Measurements from ENCODE around the gene CABLES2.

DNA sequence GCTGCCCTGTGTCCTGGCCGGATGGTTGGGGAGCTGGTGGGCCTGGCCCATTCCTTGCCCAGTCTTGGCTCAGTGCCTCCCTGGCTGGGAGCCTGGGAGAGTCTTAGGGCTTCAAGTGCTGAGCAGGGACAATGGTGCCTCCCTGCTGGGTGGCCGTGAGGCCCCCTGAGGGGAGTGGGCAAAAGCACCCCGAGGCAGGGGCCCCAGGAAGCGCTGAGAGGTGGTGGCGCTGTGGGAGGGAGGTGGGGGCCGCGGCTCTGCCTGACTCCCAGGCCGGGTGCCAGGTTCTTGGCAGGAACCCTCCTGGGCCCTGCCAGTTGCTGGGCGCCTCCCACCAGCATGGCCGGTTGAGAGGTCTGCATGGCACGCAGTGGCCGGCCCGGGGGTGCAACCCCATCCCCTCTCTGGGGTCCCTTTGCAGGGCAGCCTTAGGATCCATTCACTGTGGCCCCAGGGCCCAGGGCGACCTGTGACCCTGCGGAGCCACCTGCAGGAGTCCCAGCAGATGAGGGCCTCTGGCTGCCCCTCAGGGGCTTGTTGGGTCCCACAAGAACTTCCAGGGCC is 29.4 kb downstream of the CABLES2 start:
- TF ChIP-seq POLR2A (IDR thresholded peaks at IDR 0.05; ENCODE audit: low read depth, low read length) (no peak), POLR2AphosphoS5 (IDR thresholded peaks at IDR 0.05; ENCODE audit: low read depth, low read length) (no peak), TAF1 (IDR thresholded peaks at IDR 0.05; ENCODE audit: borderline replicate concordance, low read depth, low read length) (no peak)

Measured in GM12892 (cell line).